ENCODE results near the gene FOXN4.

DNA sequence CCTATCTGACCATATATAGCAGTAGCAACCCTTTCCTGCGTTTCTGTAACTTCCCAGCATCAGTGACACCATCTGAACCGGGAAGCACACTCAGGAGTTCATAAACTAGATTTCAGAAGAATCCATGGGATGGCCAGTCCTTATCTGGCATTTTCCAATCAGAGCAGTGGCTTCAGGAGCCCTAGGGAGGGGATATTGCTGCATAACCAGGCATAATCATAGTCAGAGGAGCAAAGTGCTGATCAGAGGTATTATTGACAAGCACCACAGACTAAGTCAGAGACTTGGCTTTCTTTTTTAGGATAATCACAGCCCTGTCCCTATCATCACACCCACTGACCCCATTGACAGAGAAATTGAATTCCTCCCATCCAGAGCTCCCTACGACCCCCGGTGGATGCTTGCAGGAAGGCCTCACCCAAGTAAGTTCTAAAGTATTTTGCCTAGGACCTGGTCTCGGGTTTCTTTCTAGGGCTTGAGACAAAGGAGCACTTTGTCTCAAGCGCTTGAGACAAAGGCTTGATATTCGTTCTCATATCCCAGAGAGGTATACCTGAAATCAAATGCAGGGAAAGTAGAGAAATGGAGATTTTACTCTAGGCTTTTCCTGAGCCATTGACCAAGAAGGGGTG is 55.1 kb downstream of the FOXN4 start:
- TF ChIP-seq, protein P1, sequence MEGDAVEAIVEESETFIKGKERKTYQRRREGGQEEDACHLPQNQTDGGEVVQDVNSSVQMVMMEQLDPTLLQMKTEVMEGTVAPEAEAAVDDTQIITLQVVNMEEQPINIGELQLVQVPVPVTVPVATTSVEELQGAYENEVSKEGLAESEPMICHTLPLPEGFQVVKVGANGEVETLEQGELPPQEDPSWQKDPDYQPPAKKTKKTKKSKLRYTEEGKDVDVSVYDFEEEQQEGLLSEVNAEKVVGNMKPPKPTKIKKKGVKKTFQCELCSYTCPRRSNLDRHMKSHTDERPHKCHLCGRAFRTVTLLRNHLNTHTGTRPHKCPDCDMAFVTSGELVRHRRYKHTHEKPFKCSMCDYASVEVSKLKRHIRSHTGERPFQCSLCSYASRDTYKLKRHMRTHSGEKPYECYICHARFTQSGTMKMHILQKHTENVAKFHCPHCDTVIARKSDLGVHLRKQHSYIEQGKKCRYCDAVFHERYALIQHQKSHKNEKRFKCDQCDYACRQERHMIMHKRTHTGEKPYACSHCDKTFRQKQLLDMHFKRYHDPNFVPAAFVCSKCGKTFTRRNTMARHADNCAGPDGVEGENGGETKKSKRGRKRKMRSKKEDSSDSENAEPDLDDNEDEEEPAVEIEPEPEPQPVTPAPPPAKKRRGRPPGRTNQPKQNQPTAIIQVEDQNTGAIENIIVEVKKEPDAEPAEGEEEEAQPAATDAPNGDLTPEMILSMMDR (IDR thresholded peaks at IDR 0.05) = no peak
- TF ChIP-seq POLR2AphosphoS5 (IDR thresholded peaks at IDR 0.05) (no peak), POLR2A (IDR thresholded peaks at IDR 0.05) (no peak)

All from suprapubic skin (tissue), 4 donors.